Hematopoietic multipotent progenitor cell (in vitro differentiated cells): ENCODE measurements around the gene SSR1. TPM values are rescaled to one million over a fixed set of nuclear protein-coding genes. Genes with fewer than 3 reads are reported as not detected.
A peak's percentile ranks its signal among the peaks of the same experiment; 100 is the strongest.

Experiments used
- DNase-seq, 3 donors: peaks; one replicate each; pipeline ENCODE4 v3.0.0-alpha.2; 2011 to 2015; ENCODE audit warnings: low read depth in 2 of 3, low spot score in 2 of 3
- total RNA-seq: library from RNA; depleted of rRNA; stranded (reverse); fragments of >200 nt; gene quantifications from one replicate; pipeline ENCODE4 v1.2.3, GENCODE V29; 2012

The SSR1 gene
- total RNA-seq, 1 donor = 25.3 TPM

DNA sequence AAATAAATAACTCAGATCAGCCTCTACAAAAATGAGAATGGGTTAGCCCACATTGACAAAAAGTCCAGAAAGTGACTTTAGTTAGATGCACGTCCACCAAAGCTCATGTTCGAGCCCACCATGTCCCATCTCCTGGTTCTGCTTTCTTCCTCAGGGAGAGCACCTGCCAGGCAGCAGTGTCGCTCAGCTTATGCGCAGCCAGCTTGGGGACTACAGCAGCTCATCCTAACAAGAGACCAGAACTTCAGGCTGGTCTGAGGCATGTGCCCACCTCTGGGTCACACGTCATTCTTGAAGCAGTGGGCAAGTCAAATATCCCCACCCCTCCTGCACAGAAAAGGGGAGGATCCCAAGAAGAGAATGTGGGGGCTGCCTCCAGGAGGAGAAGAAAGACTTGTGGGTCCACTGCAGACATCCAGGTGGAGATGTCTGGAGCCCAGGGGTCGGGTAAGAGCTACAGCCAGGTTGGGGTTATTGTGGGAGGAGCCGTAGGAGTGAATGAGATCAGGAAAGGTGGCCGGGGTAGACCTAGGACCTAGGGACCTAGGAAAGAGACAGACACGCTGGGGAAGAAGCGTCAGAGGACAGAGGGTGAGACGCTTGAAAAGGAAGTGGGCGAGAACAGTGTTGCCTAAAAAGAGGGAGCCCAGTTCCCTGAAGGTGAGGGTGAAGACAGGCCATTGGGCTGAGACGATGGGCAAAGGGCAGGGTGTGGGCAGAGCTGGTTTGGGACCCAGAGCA lies 52.5 kb downstream of the SSR1 start:
- DNase-seq = no peak

DNA sequence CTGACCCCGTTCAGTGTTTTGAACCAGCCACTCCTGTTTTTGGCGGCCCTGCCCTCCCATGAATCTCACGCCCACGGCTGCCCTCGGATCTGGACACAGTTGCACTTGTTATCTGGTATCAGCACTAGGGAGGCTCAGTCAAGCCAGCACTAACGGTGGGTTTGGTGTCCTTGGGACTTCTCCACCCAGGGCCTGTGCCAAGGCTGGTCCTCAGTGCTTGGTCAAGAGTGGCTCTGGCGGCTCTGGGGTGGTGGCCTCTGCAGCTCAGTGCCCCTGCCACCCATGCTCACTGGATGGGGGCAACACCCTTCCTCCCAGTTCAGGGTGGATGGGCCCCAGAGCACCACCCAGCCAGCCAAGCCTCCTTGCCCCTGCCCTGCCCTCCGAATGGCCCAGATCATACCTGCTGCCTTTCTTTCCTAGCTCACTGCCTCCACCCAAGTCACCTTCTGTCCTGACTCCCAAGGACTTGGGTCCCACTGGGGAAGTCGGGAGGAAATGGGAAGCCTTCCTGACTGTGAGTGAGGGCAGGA lies 54.7 kb downstream of the SSR1 start:
- DNase-seq = no peak

GRCh38 chr6:7257521-7258230 lies 55.3 kb downstream of the SSR1 start:
- DNase-seq = no peak

- DNase-seq = no peak
Measured at GRCh38 chr6:7256785-7257184, 56.2 kb downstream of the SSR1 start.

- DNase-seq = no peak
Measured at GRCh38 chr6:7255918-7256317, 57.1 kb downstream of the SSR1 start.

DNA sequence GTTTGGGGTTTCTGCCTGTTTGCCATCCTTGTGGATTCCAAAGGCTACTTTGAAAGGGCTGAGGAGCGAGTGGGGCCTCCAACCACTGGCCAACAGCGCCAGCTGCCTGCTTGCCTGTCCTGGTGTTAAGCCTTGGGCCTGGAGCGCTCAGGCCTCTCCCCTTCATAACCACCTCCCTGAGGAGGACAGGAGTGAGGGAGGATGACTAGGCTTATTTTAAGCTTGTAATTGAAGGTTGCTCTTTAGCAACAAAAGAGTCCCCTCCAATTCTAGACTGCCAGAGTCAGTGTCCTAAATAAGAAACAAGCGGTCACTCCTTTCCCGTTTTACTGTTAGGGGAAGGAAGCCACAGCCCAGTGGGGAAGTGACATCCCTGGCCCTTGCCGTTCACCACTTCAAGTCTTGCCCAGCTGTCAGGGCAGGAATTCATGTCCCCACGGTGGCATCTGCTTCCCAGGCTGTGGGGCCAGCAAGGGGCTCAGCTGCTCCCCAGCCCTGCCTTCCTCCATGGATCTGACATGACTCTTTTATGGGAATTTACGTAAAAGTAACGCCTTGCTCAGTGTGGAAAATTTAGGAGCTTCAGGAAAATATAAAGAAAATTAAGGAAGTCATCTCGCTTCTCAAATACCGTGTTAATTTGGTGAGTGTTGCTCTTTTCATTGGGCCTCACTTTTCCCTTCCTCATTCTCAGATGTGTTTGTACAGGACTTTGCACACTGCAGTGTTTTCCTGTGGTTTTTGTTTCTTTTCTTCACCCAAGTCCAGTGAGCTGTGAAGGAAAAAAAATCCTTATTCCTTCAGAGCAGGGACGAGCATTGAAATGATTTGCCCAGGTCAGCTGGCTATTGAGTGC lies 57.8 kb downstream of the SSR1 start:
- DNase-seq = no peak

GRCh38 chr6:7252390-7252789 lies 60.6 kb downstream of the SSR1 start:
- no peak for DNase-seq

DNA sequence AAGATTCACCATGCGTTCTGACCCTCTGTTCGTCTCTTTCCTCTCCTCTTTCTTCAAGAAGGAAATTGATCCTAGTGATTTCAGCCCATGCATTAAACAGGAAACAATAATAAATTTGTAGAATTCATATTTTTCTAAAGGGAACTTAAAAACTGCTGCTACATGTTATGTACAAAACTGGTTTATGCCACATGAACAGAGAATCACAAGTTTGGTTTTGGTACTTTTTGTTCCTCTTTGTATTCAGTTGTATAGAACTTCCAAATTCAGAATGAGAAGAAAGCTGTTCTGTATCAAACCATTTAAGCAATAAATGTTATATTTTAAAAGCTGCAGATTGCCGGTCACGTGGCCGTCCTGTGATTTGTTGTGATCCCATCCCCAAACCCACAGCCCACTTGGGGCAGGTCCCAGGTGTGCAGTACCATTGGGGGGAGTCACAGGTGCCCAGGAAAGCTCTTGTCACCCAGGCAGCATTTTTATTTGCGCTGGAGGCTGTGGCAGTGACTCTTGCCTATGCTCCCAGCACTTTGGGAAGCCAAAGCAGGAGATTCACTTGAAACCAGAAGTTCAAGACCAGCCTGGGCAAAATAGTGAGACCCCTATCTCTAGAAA lies 61.2 kb downstream of the SSR1 start:
- no peak for DNase-seq

DNA sequence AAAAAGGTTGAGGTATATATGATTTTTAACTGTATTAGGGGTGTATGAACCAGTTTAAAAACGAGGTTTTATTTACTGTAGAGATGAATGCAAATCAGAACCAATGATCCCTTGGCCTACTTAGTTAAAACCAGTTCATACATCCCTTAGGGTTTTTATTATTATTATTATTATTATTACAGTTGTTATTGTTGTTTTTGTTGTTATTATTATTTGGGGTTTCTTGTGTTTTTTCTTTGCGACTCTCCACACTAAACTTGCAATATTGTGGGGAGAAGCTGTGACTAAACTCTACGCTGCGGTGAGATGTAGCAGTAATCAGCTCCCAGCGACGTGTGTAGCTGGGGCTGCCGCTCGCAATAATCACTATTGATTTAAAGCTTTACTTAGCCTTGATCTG lies 62.2 kb downstream of the SSR1 start:
- no peak for DNase-seq

- DNase-seq = no peak
Measured at GRCh38 chr6:7249946-7250643, 62.9 kb downstream of the SSR1 start.

DNA sequence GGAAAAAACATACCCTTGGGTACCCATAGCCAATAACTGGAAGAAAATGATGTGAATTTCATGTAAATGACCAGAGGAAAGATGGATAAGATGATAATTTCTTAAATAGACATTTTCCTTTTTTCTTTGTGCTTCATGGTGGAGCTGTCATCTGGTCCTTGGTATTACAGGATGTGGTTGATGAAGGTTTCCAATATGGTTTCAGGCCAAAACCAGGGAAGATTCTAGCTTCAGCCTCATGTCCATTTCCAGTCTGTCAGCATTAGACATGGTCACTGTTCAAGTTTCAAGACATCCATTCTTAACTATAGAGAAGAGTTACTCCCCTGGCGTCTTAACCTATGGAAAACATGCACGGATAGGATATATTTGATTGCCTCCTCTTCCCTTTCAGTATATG lies 63.6 kb downstream of the SSR1 start:
- no peak for DNase-seq

GRCh38 chr6:7247828-7248227 lies 65.2 kb downstream of the SSR1 start:
- DNase-seq = no peak

GRCh38 chr6:7247179-7247456 lies 65.9 kb downstream of the SSR1 start:
- DNase-seq = no peak

GRCh38 chr6:7246401-7247178 lies 66.4 kb downstream of the SSR1 start:
- DNase-seq = no peak

DNA sequence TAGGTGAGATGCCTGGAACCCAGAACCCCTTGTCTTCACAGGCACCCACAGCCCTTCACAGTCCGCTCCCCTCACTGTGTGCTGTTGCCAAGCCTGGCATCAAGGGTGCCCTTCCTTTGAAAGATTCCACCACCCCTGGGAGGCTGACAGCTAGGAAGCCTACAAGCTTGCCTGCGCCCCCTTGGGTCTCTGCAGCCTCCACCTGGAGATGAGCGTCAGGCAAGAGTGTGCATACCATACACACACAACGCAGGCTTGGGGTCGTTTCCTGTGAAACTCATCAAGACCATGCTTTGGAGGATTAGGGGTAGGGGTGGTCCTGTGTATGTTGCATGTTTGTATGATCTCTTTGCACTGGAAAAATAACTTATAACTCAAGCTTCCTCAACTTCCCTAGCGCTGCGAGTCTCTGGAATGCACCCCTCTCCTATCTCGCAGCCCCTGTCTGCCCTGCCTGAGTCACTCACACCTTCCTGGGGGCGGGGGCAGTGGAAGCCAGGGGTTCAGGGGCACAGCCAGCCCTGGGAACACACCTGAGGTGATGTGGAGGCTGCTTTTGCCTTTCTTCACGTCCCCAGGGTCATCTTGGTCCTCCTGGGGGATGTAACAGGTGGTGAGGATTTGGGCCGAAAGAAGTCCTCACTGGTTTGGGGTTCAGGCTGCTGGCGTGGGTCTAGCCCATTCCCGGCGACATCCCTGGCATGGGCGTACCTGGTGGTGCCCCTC lies 67.2 kb downstream of the SSR1 start:
- no peak for DNase-seq

GRCh38 chr6:7243179-7243981 lies 69.6 kb downstream of the SSR1 start:
- DNase-seq = peak; percentile 21 to 86 (median 75)

- DNase-seq = no peak
Measured at GRCh38 chr6:7242835-7243178, 70.2 kb downstream of the SSR1 start.
